ENCODE measurements around the gene NOP53. TPM values are rescaled to one million over a fixed set of nuclear protein-coding genes. Genes with fewer than 3 reads are reported as not detected.

NOP53 gene
- total RNA-seq, 4 donors from 2014 or later: 154 to 426 (median 281) TPM

GRCh38 chr19:47725759-47726401 lies 19.5 kb upstream of the NOP53 start:
- TF ChIP-seq CTCF (IDR thresholded peaks at IDR 0.05; ENCODE audit: low read depth): no peak

- TF ChIP-seq CTCF (IDR thresholded peaks at IDR 0.05; ENCODE audit: low read depth): no peak
These were observed 18.9 kb upstream of the NOP53 start for GRCh38 chr19:47726467-47726866.

- no peak for TF ChIP-seq CTCF (IDR thresholded peaks at IDR 0.05; ENCODE audit: low read depth)
These were observed 15.9 kb upstream of the NOP53 start for GRCh38 chr19:47729468-47729798.

- TF ChIP-seq CTCF (IDR thresholded peaks at IDR 0.05; ENCODE audit: low read depth): no peak
These were observed 15.4 kb upstream of the NOP53 start for GRCh38 chr19:47729799-47730520.

GRCh38 chr19:47730521-47730889 lies 14.8 kb upstream of the NOP53 start:
- no peak for TF ChIP-seq CTCF (IDR thresholded peaks at IDR 0.05; ENCODE audit: low read depth)

GRCh38 chr19:47730910-47731309 lies 14.4 kb upstream of the NOP53 start:
- no peak for TF ChIP-seq CTCF (IDR thresholded peaks at IDR 0.05; ENCODE audit: low read depth)

- TF ChIP-seq CTCF (IDR thresholded peaks at IDR 0.05; ENCODE audit: low read depth): no peak
These were observed 10.2 kb upstream of the NOP53 start for GRCh38 chr19:47735131-47735530.
